CD4-positive, alpha-beta memory T cell (primary cell): ENCODE data around the gene FGD2. TPM values are rescaled to one million over a fixed set of nuclear protein-coding genes. Genes with fewer than 3 reads are reported as not detected.

ENCODE experiments used
- CTCF ChIA-PET: fragments of 350-600 bp; sonication (Branson Sonifier 250); formaldehyde crosslinking; loops from one replicate; lab custom pipeline; 2021; ENCODE audit warnings: inconsistent platforms; ENCODE audit not compliant: partially characterized antibody; lab: Charles Lee
- POLR2A ChIA-PET: fragments of 350-600 bp; sonication (Branson Sonifier 250); formaldehyde crosslinking; loops from one replicate; lab custom pipeline; 2021; ENCODE audit not compliant: partially characterized antibody; lab: Charles Lee
- DNase-seq, 5 donors: peaks; one replicate each; pipeline versions ENCODE4 v3.0.0 to v3.0.0-alpha.2; 2020 to 2022; ENCODE audit warnings: mixed read lengths in 1 of 5
- H3K27ac ChIP-seq: one replicate; pipeline ENCODE4 v1.7.0; 2013; ENCODE audit warnings: low read depth, low read length
- H3K27me3 ChIP-seq: 2 replicates; pipeline ENCODE4 v1.7.0; 2013; ENCODE audit warnings: mild to moderate bottlenecking, low read length, moderate library complexity; ENCODE audit not compliant: insufficient read depth
- H3K36me3 ChIP-seq: 2 replicates; pipeline ENCODE4 v1.7.0; 2013; ENCODE audit warnings: mild to moderate bottlenecking, low read length, moderate library complexity; ENCODE audit not compliant: insufficient read depth
- H3K4me1 ChIP-seq: 2 replicates; pipeline ENCODE4 v1.7.0; 2013; ENCODE audit warnings: mild to moderate bottlenecking, low read length, moderate library complexity; ENCODE audit not compliant: insufficient read depth
- H3K4me3 ChIP-seq, 2 donors: one replicate each; pipeline ENCODE4 v1.7.0; 2013; ENCODE audit warnings: low read length in 2 of 2, mild to moderate bottlenecking in 1 of 2
- H3K9me3 ChIP-seq, 2 donors: one replicate each; pipeline ENCODE4 v1.7.0; 2013; ENCODE audit warnings: low read length in 2 of 2, control low read depth in 1 of 2; ENCODE audit not compliant: control insufficient read depth in 1 of 2
- H3K27ac Mint-ChIP-seq, 7 donors: one replicate each; pipeline ENCODE4 v1.8.0; 2020 to 2021; ENCODE audit warnings: mixed read lengths in 7 of 7, mild to moderate bottlenecking in 6 of 7, inconsistent platforms in 3 of 7, moderate library complexity in 3 of 7
- H3K27me3 Mint-ChIP-seq, 2 donors: one replicate each; pipeline ENCODE4 v1.8.0; 2020 to 2021; ENCODE audit warnings: mixed read lengths in 2 of 2
- H3K36me3 Mint-ChIP-seq, 2 donors: one replicate each; pipeline ENCODE4 v1.8.0; 2020 to 2021; ENCODE audit warnings: mixed read lengths in 2 of 2, inconsistent platforms in 1 of 2, mild to moderate bottlenecking in 1 of 2
- H3K4me1 Mint-ChIP-seq, 4 donors: one replicate each; pipeline ENCODE4 v1.8.0; 2020 to 2021; ENCODE audit warnings: mixed read lengths in 4 of 4, mild to moderate bottlenecking in 1 of 4
- H3K4me3 Mint-ChIP-seq, 8 donors: one replicate each; pipeline ENCODE4 v1.8.0; 2020 to 2021; ENCODE audit warnings: mixed read lengths in 8 of 8, mild to moderate bottlenecking in 7 of 8, moderate library complexity in 6 of 8, inconsistent platforms in 3 of 8
- H3K9me3 Mint-ChIP-seq, 8 donors: one replicate each; pipeline ENCODE4 v1.8.0; 2020 to 2021; ENCODE audit warnings: mixed read lengths in 8 of 8, mild to moderate bottlenecking in 5 of 8, inconsistent platforms in 3 of 8, moderate library complexity in 1 of 8
- intact Hi-C: fragments of 100-400 bp; cut with micrococcal nuclease; formaldehyde crosslinking; loops from one replicate; pipeline ENCODE4 v1.15.1; 2023
- polyA plus RNA-seq, 2 donors: library from polyadenylated mRNA; unstranded; fragments of 300-500 nt; fragmentation: Illumina TruSeq; gene quantifications; one replicate each; pipeline ENCODE4 v1.2.3, GENCODE V29; 2021
- total RNA-seq, 2 experiments: library from RNA; stranded (reverse); gene quantifications; one replicate each; pipeline ENCODE4 v1.2.3, GENCODE V29; 2021

The FGD2 gene
- total and polyA plus RNA-seq, 4 experiments from 2014 or later, result 0.11 to 1.5 (median 1.4) TPM; not detected in 1

DNA sequence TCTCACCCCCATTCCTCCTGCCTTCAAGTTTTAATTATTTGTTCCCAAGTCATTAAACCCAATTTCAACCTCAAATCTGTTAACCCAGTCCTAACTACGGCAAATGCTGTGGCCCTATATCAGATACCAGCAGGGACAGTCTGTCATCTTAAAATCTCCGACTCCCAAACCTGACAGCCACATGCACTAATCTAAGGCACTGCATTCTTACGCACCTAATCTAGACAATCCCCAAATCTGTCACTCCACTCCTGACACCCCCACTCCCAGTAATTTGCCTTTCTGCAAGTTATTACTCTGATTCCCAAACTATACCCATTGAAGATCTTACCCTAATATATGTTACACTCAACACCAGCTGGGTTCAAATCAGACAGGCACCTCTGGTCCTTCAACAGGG is 21.9 kb upstream of the FGD2 start:
- DNase-seq, result no peak
- peaks cover 9% of the 10 kb centered on the region for H3K36me3 ChIP-seq
- H3K27me3 Mint-ChIP-seq, result no peaks in the 10 kb centered on the region
- H3K4me3 Mint-ChIP-seq, result no peak overlapping the region
- H3K4me1 Mint-ChIP-seq, result peaks cover 27 to 52% (median 33%) of the 10 kb centered on the region in 4 donors
- H3K9me3 ChIP-seq, result no peaks in the 10 kb centered on the region
- CTCF ChIA-PET, result interaction anchor here (0.6 to 5.4 kb wide), 4 partner anchors 35 to 383 kb away, joined by 3 to 35 read pairs (median 15); no protein-coding TSS in a partner anchor
- no peak overlapping the region for H3K27ac Mint-ChIP-seq
- H3K4me3 ChIP-seq, result no peak overlapping the region
- intact Hi-C loops, result no loop called here
- peak overlapping the region; percentile 94 for H3K27ac ChIP-seq
- peaks cover 48% of the 10 kb centered on the region for H3K4me1 ChIP-seq
- POLR2A ChIA-PET, result interaction anchor here (1.6 kb wide), 1 partner anchor 27 kb away, joined by 5 read pairs; no protein-coding TSS in a partner anchor
- H3K36me3 Mint-ChIP-seq, result peaks cover 17 to 39% of the 10 kb centered on the region in 2 donors
- no peaks in the 10 kb centered on the region for H3K27me3 ChIP-seq
- H3K9me3 Mint-ChIP-seq, result no peaks in the 10 kb centered on the region

DNA sequence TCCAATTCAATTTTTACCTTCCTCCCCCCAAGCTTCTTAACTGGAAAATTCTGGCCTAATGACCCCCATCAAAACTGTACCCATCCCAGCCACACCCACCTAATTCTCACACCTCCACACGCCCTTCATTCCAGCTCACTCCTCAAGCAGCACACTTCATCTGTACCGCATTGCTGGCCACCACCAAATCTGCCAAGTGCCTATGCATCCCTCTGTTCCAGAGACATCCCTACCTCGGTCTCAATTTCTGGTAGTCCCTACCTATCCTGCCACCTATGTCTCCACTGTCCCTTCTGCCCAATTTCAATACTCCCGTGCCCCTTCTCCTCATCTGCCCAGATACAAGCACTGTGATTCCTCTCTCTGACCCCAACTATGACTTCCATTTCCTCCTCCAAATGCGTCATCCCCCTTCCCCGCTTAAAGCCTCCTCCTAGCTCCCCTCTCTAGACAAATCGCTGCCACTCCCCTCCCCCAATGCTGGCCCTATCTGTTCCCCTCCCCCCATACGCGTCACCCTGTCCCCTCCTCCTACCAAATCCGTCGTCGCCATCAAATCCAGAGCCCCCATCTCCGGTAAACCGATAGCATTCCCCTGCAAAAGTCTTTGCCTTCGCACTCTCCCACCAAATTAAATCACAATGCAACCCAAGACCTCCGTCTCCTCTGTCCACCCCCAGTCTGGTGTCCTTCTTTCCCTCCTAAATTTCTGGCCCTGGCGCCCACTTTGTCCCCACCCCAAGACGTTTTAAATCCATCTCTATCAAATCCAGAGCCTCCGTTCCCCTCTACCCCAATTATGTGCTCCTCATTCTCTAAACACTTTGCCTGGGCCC is 20.7 kb upstream of the FGD2 start:
- no peaks in the 10 kb centered on the region for H3K27me3 ChIP-seq
- H3K4me1 ChIP-seq, result peaks cover 48% of the 10 kb centered on the region
- DNase-seq, result peak; percentile 51 to 86 (median 58)
- peak overlapping the region; percentile 94 for H3K27ac ChIP-seq
- intact Hi-C loops, result loop anchor here (5.0 kb wide), 1 partner anchor 63 kb away; no protein-coding TSS in a partner anchor
- ChIA-PET POLR2A (interaction anchor here (0.6 to 2.4 kb wide), 11 partner anchors 8 to 187 kb away, joined by 3 to 33 read pairs (median 13); partner anchors contain the start of genes C6orf89, PI16, PIM1 and PPIL1), CTCF (interaction anchor here (0.7 to 5.4 kb wide), 4 partner anchors 34 to 187 kb away, joined by 3 to 35 read pairs (median 4); no protein-coding TSS in a partner anchor)
- H3K27ac Mint-ChIP-seq, result no peak overlapping the region
- peaks cover 20 to 42% (median 24%) of the 10 kb centered on the region in 4 donors for H3K4me1 Mint-ChIP-seq
- peak overlapping the region; percentile 82 to 93 for H3K4me3 ChIP-seq
- peaks cover 0 to 2% of the 10 kb centered on the region in 2 donors for H3K27me3 Mint-ChIP-seq
- H3K9me3 Mint-ChIP-seq, result peaks cover 0 to 2% (median 0%) of the 10 kb centered on the region in 8 donors
- H3K9me3 ChIP-seq, result no peaks in the 10 kb centered on the region
- H3K36me3 ChIP-seq, result peaks cover 7% of the 10 kb centered on the region
- H3K36me3 Mint-ChIP-seq, result peaks cover 6 to 29% of the 10 kb centered on the region in 2 donors
- no peak overlapping the region for H3K4me3 Mint-ChIP-seq

DNA sequence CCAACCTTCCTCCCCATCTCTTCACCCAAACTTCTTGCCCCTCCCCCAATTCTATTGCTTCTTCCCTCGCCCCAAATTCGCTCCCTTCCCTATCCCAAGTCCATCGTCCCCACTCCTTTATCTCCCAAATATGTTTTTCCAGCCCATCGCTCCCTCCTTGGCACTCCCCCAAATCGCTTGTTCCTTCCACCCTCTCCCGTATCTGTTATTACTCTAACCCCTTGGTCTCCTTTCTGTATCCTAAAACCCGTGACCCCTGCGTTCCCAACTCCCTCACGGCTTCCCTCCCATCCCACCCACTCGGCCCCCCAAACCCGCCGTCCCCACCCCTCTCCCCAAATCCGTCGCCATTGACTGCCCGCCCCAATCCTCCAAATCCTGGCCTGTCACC is 20.0 kb upstream of the FGD2 start:
- Mint-ChIP-seq H3K27ac (no peak overlapping the region), H3K4me1 (peaks cover 17 to 36% (median 20%) of the 10 kb centered on the region in 4 donors), H3K27me3 (peaks cover 0 to 2% of the 10 kb centered on the region in 2 donors), H3K4me3 (no peak overlapping the region), H3K36me3 (peaks cover 6 to 23% of the 10 kb centered on the region in 2 donors), H3K9me3 (peaks cover 0 to 2% (median 0%) of the 10 kb centered on the region in 8 donors)
- Histone ChIP-seq H3K4me3 (peak overlapping the region; percentile 82 to 93), H3K4me1 (peaks cover 48% of the 10 kb centered on the region), H3K36me3 (peaks cover 7% of the 10 kb centered on the region), H3K27ac (peak overlapping the region; percentile 94), H3K9me3 (no peaks in the 10 kb centered on the region), H3K27me3 (no peaks in the 10 kb centered on the region)
- intact Hi-C loops, result loop anchor here (5.0 kb wide), 1 partner anchor 62 kb away; no protein-coding TSS in a partner anchor
- CTCF ChIA-PET, result interaction anchor here (0.8 to 5.4 kb wide), 7 partner anchors 21 to 225 kb away, joined by 3 to 35 read pairs (median 3); partner anchors contain the start of gene C6orf89
- DNase-seq, result no peak
- POLR2A ChIA-PET, result interaction anchor here (0.7 to 2.4 kb wide), 29 partner anchors 8 to 833 kb away, joined by 3 to 33 read pairs (median 5); partner anchors contain the start of genes C6orf89, PI16, PIM1 and PPIL1

DNA sequence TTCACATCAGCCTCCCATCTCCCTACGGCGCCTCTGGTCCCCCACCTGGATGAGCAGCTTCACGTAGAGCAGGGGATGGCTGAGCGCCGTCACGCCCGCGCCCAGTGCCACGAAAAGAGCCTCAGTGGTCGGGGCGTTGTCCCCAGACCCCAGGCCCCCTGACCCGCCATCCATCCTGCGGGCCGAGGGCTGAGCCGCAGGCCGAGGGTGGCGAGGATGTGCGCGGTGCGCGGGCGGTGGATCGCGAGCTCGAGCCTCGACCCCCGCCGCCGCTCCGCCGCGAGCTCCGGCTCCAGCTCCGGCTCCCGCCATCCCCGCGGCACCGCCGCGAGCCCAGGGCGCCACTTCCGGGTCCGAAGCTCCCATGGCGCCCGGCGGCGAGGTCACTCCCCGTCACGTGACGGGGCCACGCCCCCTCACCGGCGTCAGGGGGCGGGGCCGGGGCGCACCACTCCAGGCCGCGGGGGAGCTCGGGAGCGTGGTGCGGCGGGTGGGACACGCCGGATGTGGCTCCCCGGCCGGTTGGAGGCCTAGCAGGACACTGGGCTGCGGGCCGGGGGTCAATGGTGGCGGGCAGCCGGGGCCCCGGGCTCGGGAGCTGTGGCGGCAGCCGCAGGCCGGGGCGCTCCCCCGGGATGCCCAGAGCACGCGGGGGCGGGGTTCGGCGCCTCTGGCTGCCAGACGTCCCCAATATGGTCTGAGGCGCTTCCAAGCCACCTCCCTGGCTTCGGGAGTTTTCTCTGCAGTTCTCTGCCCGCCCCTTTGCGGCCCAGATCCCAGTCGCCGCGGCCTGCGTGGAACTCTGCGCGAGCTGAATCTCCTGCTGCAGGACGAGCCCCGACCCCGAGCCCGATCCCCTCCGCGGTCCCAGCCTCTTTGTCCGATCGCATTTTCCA is 19.4 kb upstream of the FGD2 start, which contains the start of gene MTCH1:
TSS of gene MTCH1 (minus strand) at position 389 of the 896 bp plus-strand sequence. CDS start at position 366, 23 bp downstream.
- H3K9me3 Mint-ChIP-seq, result peaks cover 0 to 2% (median 0%) of the 10 kb centered on the region in 8 donors
- ChIA-PET CTCF (interaction anchor here (0.8 to 5.4 kb wide), 7 partner anchors 20 to 224 kb away, joined by 3 to 35 read pairs (median 3); partner anchors contain the start of gene C6orf89), POLR2A (interaction anchor here (0.7 to 2.4 kb wide), 31 partner anchors 9 to 833 kb away, joined by 3 to 33 read pairs (median 5); partner anchors contain the start of genes C6orf89, FGD2, PI16 and PIM1)
- Histone ChIP-seq H3K4me1 (peaks cover 41% of the 10 kb centered on the region), H3K27ac (peak within 1 kb of the TSS; percentile 94), H3K4me3 (peak within 1 kb of the TSS; percentile 82 to 93), H3K9me3 (no peaks in the 10 kb centered on the region), H3K27me3 (no peaks in the 10 kb centered on the region), H3K36me3 (peaks cover 7% of the 10 kb centered on the region)
- H3K4me1 Mint-ChIP-seq, result peaks cover 14 to 30% (median 16%) of the 10 kb centered on the region in 4 donors
- DNase-seq, result peak; percentile 89 to 95 (median 90)
- H3K27me3 Mint-ChIP-seq, result peaks cover 0 to 2% of the 10 kb centered on the region in 2 donors
- peaks cover 6 to 18% of the 10 kb centered on the region in 2 donors for H3K36me3 Mint-ChIP-seq
- peak within 1 kb of the TSS in 6 of 7 donors; percentile 92 to 98 (median 98) for H3K27ac Mint-ChIP-seq
- intact Hi-C loops, result loop anchor here (1.0 to 5.0 kb wide), 6 partner anchors 23 to 833 kb away; partner anchors contain the start of genes C6orf89 and ZFAND3
- peak within 1 kb of the TSS; percentile 93 to 99 (median 96) for H3K4me3 Mint-ChIP-seq

DNA sequence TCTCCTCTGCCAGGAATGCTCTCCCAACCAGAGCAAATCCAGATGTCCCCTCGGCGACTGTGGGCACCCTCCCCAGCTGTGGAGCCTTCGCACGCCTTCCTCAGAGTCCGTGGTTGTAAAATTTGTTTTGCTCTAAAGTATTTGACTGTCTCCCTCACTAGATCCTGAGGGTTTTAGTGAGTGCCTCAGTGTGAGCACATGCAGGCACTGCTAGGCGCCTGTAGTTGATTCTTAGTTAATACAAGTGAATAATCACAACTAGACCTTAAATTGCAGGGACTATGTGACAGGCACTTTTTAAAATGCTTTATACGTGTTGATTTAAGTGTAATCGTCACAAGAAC is 18.8 kb upstream of the FGD2 start:
- ChIA-PET CTCF (interaction anchor here (1.1 to 5.4 kb wide), 6 partner anchors 19 to 224 kb away, joined by 3 to 35 read pairs (median 5); partner anchors contain the start of gene C6orf89), POLR2A (interaction anchor here (0.8 to 2.4 kb wide), 25 partner anchors 10 to 390 kb away, joined by 3 to 33 read pairs (median 5); partner anchors contain the start of genes C6orf89, FGD2, PI16 and PIM1)
- peaks cover 5 to 12% of the 10 kb centered on the region in 2 donors for H3K36me3 Mint-ChIP-seq
- Histone ChIP-seq H3K9me3 (no peaks in the 10 kb centered on the region), H3K27me3 (no peaks in the 10 kb centered on the region), H3K4me3 (peak overlapping the region; percentile 32 to 82), H3K36me3 (peaks cover under 1% of the 10 kb centered on the region), H3K4me1 (peaks cover 35% of the 10 kb centered on the region), H3K27ac (peak overlapping the region; percentile 94)
- H3K27me3 Mint-ChIP-seq, result peaks cover 0 to 2% of the 10 kb centered on the region in 2 donors
- intact Hi-C loops, result loop anchor here (1.0 to 5.0 kb wide), 6 partner anchors 23 to 832 kb away; partner anchors contain the start of genes C6orf89 and ZFAND3
- peaks cover 12 to 25% (median 14%) of the 10 kb centered on the region in 4 donors for H3K4me1 Mint-ChIP-seq
- no peak for DNase-seq
- peak overlapping the region; percentile 93 to 99 (median 96) for H3K4me3 Mint-ChIP-seq
- peaks cover 0 to 2% (median 0%) of the 10 kb centered on the region in 8 donors for H3K9me3 Mint-ChIP-seq
- peak overlapping the region in 6 of 7 donors; percentile 92 to 98 (median 98) for H3K27ac Mint-ChIP-seq

DNA sequence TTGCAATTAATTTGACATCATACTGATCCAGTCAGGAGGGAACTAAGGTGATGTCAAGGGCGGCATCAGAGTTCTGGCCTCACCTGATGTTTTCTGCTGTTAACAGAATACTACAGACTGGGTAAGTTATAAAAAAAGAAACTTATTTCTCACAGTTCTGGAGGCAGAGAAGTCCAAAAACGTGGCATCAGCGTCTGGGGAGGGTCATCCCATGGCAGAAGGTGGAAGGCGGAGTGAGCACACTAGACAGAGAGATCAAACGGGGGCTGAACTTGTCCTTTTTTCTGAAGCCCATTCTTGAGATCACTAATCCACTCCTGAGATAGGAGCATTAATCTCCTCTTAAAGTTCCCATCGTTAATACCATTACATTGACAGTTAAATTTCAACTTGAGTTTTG is 16.2 kb upstream of the FGD2 start:
- DNase-seq, result no peak
- CTCF ChIA-PET, result interaction anchor here (5.4 kb wide), 1 partner anchor 30 kb away, joined by 35 read pairs; no protein-coding TSS in a partner anchor
- Histone ChIP-seq H3K27me3 (no peaks in the 10 kb centered on the region), H3K4me3 (no peak overlapping the region), H3K4me1 (peaks cover 12% of the 10 kb centered on the region), H3K27ac (no peak overlapping the region), H3K9me3 (no peaks in the 10 kb centered on the region), H3K36me3 (no peaks in the 10 kb centered on the region)
- Mint-ChIP-seq H3K27me3 (peaks cover 2% of the 10 kb centered on the region in 2 donors), H3K36me3 (peaks cover 0 to 8% of the 10 kb centered on the region in 2 donors), H3K27ac (peak overlapping the region in 1 of 7 donors; percentile 7), H3K4me3 (no peak overlapping the region), H3K9me3 (peaks cover 0 to 2% (median 0%) of the 10 kb centered on the region in 8 donors), H3K4me1 (peaks cover 5 to 15% (median 11%) of the 10 kb centered on the region in 4 donors)
- POLR2A ChIA-PET, result interaction anchor here (0.6 to 0.9 kb wide), 2 partner anchors 153 to 527 kb away, joined by 3 read pairs; no protein-coding TSS in a partner anchor
- intact Hi-C loops, result loop anchor here (5.0 kb wide), 1 partner anchor 58 kb away; no protein-coding TSS in a partner anchor
